Stomach (tissue), 9 donors: ENCODE measurements around the gene PLPPR3. TPM values are rescaled to one million over a fixed set of nuclear protein-coding genes. Genes with fewer than 3 reads are reported as not detected.
A peak's percentile ranks its signal among the peaks of the same experiment; 100 is the strongest.

Experiments
- DNase-seq, 2 donors: peaks; one replicate each; pipeline versions ENCODE4 v3.0.0 to v3.0.0-alpha.2; 2013 to 2019
- H3K27ac ChIP-seq, 5 donors: fragments of 200-600 bp in 4 of 5; sonication (generic) in 4 of 5; one replicate each; pipeline ENCODE4 v1.5.1; 2013 to 2019; ENCODE audit warnings: mild to moderate bottlenecking in 1 of 5, moderate library complexity in 1 of 5
- H3K27me3 ChIP-seq, 3 donors: fragments of 200-600 bp; sonication (generic); one replicate each; pipeline ENCODE4 v1.5.1; 2017 to 2019; ENCODE audit warnings: mixed run types in 1 of 3
- H3K36me3 ChIP-seq, 4 donors: fragments of 200-600 bp; sonication (generic); 1 replicate in 3 of 4; 2 replicates in 1 of 4; pipeline ENCODE4 v1.5.1; 2016 to 2019
- H3K4me1 ChIP-seq, 4 donors: fragments of 200-600 bp; sonication (generic); one replicate each; pipeline ENCODE4 v1.5.1; 2016 to 2019
- H3K4me3 ChIP-seq, 4 donors: fragments of 200-600 bp; sonication (generic) in 3 of 4; one replicate each; pipeline ENCODE4 v1.5.1; 2016 to 2019; ENCODE audit warnings: mild to moderate bottlenecking in 1 of 4
- H3K9me3 ChIP-seq, 4 donors: fragments of 200-600 bp; sonication (generic); one replicate each; pipeline ENCODE4 v1.5.1; 2016 to 2019
- CTCF ChIP-seq, 7 experiments: fragments of 450-650 bp in 4 of 7; fragments of 200-600 bp in 3 of 7; sonication (generic) in 3 of 7; IDR thresholded peaks; one replicate each; pipeline ENCODE4 v1.5.1; 2016 to 2019; ENCODE audit warnings: antibody characterized with exemption in 7 of 7, control low read depth in 2 of 7, mild to moderate bottlenecking in 1 of 7
- EP300 ChIP-seq: sonication (generic); formaldehyde crosslinking; IDR thresholded peaks from one replicate; pipeline ENCODE4 v1.6.1; 2017; ENCODE audit warnings: antibody characterized with exemption
- POLR2A ChIP-seq, 4 donors: fragments of 450-650 bp; IDR thresholded peaks; one replicate each; pipeline ENCODE4 v1.6.1; 2016; ENCODE audit warnings: antibody characterized with exemption in 4 of 4, control low read depth in 2 of 4, mild to moderate bottlenecking in 1 of 4, moderate library complexity in 1 of 4
- POLR2AphosphoS5 ChIP-seq, 3 donors: sonication (generic); formaldehyde crosslinking; IDR thresholded peaks; one replicate each; pipeline ENCODE4 v1.6.1; 2016; ENCODE audit warnings: antibody characterized with exemption in 3 of 3
- WGBS, 5 donors: extraction: QIAGEN DNeasy Blood & Tissue Kit in 3 of 5; methylation state at CpG; one replicate each; pipeline versions ENCODE4 v1.1.5 to v1.1.7; 2013 to 2018; 5-methylcytosine and 5-hydroxymethylcytosine counted together
- intact Hi-C: fragments of 100-400 bp; cut with DNase I; formaldehyde crosslinking; loops from one replicate; pipeline ENCODE4 v1.15.1; 2023; ENCODE audit warnings: low total_unique reads
- polyA plus RNA-seq, 3 donors: library from polyadenylated mRNA; stranded (reverse); fragments of 200-250 nt; gene quantifications; one replicate each; pipeline ENCODE4 v1.2.3, GENCODE V29; 2013
- total RNA-seq, 5 donors: library from RNA; depleted of rRNA; stranded (reverse); fragments of >200 nt; gene quantifications; one replicate each; pipeline versions ENCODE4 v1.1.0 to v1.2.3, GENCODE V29; 2014 to 2016
- donor health status: healthy with polysubstance abuse.
- donor health status: Bipolar disorder and iron deficiency.
- donor health status: healthy.

The PLPPR3 gene
- total and polyA plus RNA-seq, 8 donors, result 0.46 to 0.55 TPM; not detected in 6

- intact Hi-C loops, result loop anchor here (5.0 kb wide), 1 partner anchor 50 kb away; the partner anchor contains the start of gene KISS1R
- no peak for TF ChIP-seq POLR2A (IDR thresholded peaks at IDR 0.05)
- TF ChIP-seq CTCF (IDR thresholded peaks at IDR 0.05), result no peak
- TF ChIP-seq EP300, result no peak
- TF ChIP-seq POLR2AphosphoS5 (IDR thresholded peaks at IDR 0.05), result no peak
- Histone ChIP-seq H3K27me3 (peaks cover 0 to 8% (median 0%) of the 10 kb centered on the region in 3 donors), H3K36me3 (peaks cover 16 to 51% (median 45%) of the 10 kb centered on the region in 4 donors), H3K27ac (no peak overlapping the region), H3K4me3 (no peak overlapping the region), H3K4me1 (peaks cover 25 to 61% (median 41%) of the 10 kb centered on the region in 4 donors), H3K9me3 (no peaks in the 10 kb centered on the region)
- peak in 1 of 2 donors; percentile 24 for DNase-seq
- WGBS, 5 donors, result 69 to 85% (median 79%) methylated on average over 14 to 16 of the region's 16 CpGs
These were observed 45.6 kb upstream of the PLPPR3 start for GRCh38 chr19:867301-867793.

GRCh38 chr19:866769-867300 is 45.1 kb upstream of the PLPPR3 start:
- Histone ChIP-seq H3K27me3 (peaks cover 0 to 13% (median 0%) of the 10 kb centered on the region in 3 donors), H3K4me3 (no peak overlapping the region), H3K36me3 (peaks cover 16 to 46% (median 43%) of the 10 kb centered on the region in 4 donors), H3K27ac (no peak overlapping the region), H3K9me3 (no peaks in the 10 kb centered on the region), H3K4me1 (peaks cover 20 to 61% (median 41%) of the 10 kb centered on the region in 4 donors)
- intact Hi-C loops, result loop anchor here (5.0 kb wide), 1 partner anchor 50 kb away; the partner anchor contains the start of gene KISS1R
- DNase-seq, result no peak
- TF ChIP-seq POLR2A (IDR thresholded peaks at IDR 0.05), result no peak
- no peak for TF ChIP-seq POLR2AphosphoS5 (IDR thresholded peaks at IDR 0.05)
- no peak for TF ChIP-seq EP300
- no peak for TF ChIP-seq CTCF (IDR thresholded peaks at IDR 0.05)
- 78 to 92% (median 88%) methylated on average over 33 to 38 of the region's 38 CpGs for WGBS, 5 donors

- TF ChIP-seq POLR2AphosphoS5 (IDR thresholded peaks at IDR 0.05) (no peak), CTCF (IDR thresholded peaks at IDR 0.05) (no peak), EP300 (no peak), POLR2A (IDR thresholded peaks at IDR 0.05) (no peak)
- DNase-seq, result no peak
- WGBS, 5 donors, result 71 to 80% (median 72%) methylated on average over 7 of the region's 7 CpGs
- peak overlapping the region in 3 of 5 donors; percentile 24 to 41 (median 32) for H3K27ac ChIP-seq
- intact Hi-C loops, result no loop called here
- H3K4me3 ChIP-seq, result peak overlapping the region in 2 of 4 donors; percentile 25 to 28
- no peaks in the 10 kb centered on the region for H3K9me3 ChIP-seq
- peaks cover 0 to 49% (median 28%) of the 10 kb centered on the region in 3 donors for H3K27me3 ChIP-seq
- H3K4me1 ChIP-seq, result peaks cover 29 to 58% (median 44%) of the 10 kb centered on the region in 4 donors
- H3K36me3 ChIP-seq, result peaks cover 8 to 13% (median 10%) of the 10 kb centered on the region in 4 donors
These were observed 41.5 kb upstream of the PLPPR3 start for GRCh38 chr19:863315-863620.

- TF ChIP-seq POLR2AphosphoS5 (IDR thresholded peaks at IDR 0.05), result no peak
- no peak for TF ChIP-seq EP300
- no peak for TF ChIP-seq POLR2A (IDR thresholded peaks at IDR 0.05)
- TF ChIP-seq CTCF (IDR thresholded peaks at IDR 0.05), result no peak
- Histone ChIP-seq H3K9me3 (no peaks in the 10 kb centered on the region), H3K4me3 (peak overlapping the region in 2 of 4 donors; percentile 25 to 28), H3K36me3 (peaks cover 3 to 8% (median 5%) of the 10 kb centered on the region in 4 donors), H3K4me1 (peaks cover 29 to 54% (median 44%) of the 10 kb centered on the region in 4 donors), H3K27me3 (peaks cover 0 to 51% (median 28%) of the 10 kb centered on the region in 3 donors), H3K27ac (peak overlapping the region in 1 of 5 donors; percentile 24)
- DNase-seq, result peak; percentile 61 to 86
- intact Hi-C loops, result no loop called here
- 10 to 30% (median 15%) methylated on average over 35 to 48 of the region's 48 CpGs for WGBS, 5 donors
These were observed 41.0 kb upstream of the PLPPR3 start for GRCh38 chr19:862581-863314.
